Right kidney (tissue), 1 donor: Measurements from ENCODE around the gene BORCS8.
A peak's percentile ranks its signal among the peaks of the same experiment; 100 is the strongest.
"Not testable (repeated sequence)": the region's sequence is repeated elsewhere in the genome, so short reads cannot be mapped to it uniquely, and the experiment has no call there.

Experiments used
- DNase-seq: peaks from one replicate; pipeline ENCODE4 v3.0.0-alpha.2; 2016

The BORCS8 gene

GRCh38 chr19:19185853-19186740 lies 5.9 kb downstream of the BORCS8 start:
- no peak for DNase-seq

- DNase-seq, result no peak
These were observed 10.4 kb downstream of the BORCS8 start for GRCh38 chr19:19181488-19181998.

GRCh38 chr19:19179548-19180441 lies 12.2 kb downstream of the BORCS8 start:
- DNase-seq, result no peak

- DNase-seq, result no peak
These were observed 15.0 kb downstream of the BORCS8 start for GRCh38 chr19:19176950-19177349.

GRCh38 chr19:19173243-19173642 lies 18.7 kb downstream of the BORCS8 start:
- DNase-seq, result not testable (repeated sequence)

GRCh38 chr19:19171821-19172532 lies 20.0 kb downstream of the BORCS8 start:
- no peak for DNase-seq

- DNase-seq, result no peak
These were observed 20.9 kb downstream of the BORCS8 start for GRCh38 chr19:19170873-19171672.

- peak; percentile 60 for DNase-seq
These were observed 21.7 kb downstream of the BORCS8 start, which contains the start of gene MEF2B for GRCh38 chr19:19170053-19170872. MEF2B (minus strand) TSS chr19:19170263; CDS start chr19:19150735, 19,528 bp downstream.

- no peak for DNase-seq
These were observed 22.5 kb downstream of the BORCS8 start for GRCh38 chr19:19169236-19170052.

- DNase-seq, result no peak
These were observed 24.3 kb downstream of the BORCS8 start for GRCh38 chr19:19167612-19168011.

GRCh38 chr19:19165396-19165795 lies 26.6 kb downstream of the BORCS8 start:
- no peak for DNase-seq

GRCh38 chr19:19162495-19162894 lies 29.5 kb downstream of the BORCS8 start:
- no peak for DNase-seq

- no peak for DNase-seq
These were observed 31.4 kb downstream of the BORCS8 start for GRCh38 chr19:19160461-19161035.

- DNase-seq, result no peak
These were observed 32.4 kb downstream of the BORCS8 start for GRCh38 chr19:19159534-19159933.

GRCh38 chr19:19157808-19158207 lies 34.1 kb downstream of the BORCS8 start:
- no peak for DNase-seq

- DNase-seq, result no peak
These were observed 36.3 kb downstream of the BORCS8 start for GRCh38 chr19:19155495-19156219.

GRCh38 chr19:19154768-19155494 lies 37.0 kb downstream of the BORCS8 start:
- DNase-seq, result no peak
